ENCODE results near the gene TAF5L. TPM values are rescaled to one million over a fixed set of nuclear protein-coding genes. Genes with fewer than 3 reads are reported as not detected.

The TAF5L gene
- total RNA-seq, 1 donor from 2014 or later, result 21.7 TPM

GRCh38 chr1:229574679-229575442 is 51.1 kb downstream of the TAF5L start:
- TF ChIP-seq CTCF (IDR thresholded peaks at IDR 0.05), result no peak
- Histone ChIP-seq H3K36me3 (no peaks in the 10 kb centered on the region), H3K4me3 (no peak overlapping the region), H3K27me3 (ENCODE audit: low read depth) (no peaks in the 10 kb centered on the region), H3K4me1 (peaks cover 16% of the 10 kb centered on the region), H3K9me3 (no peaks in the 10 kb centered on the region), H3K27ac (no peak overlapping the region)
- no peak for ATAC-seq
- intact Hi-C loops (cut with DNase I), result no loop called here
- DNase-seq, result no peak

GRCh38 chr1:229572286-229572685 is 53.6 kb downstream of the TAF5L start:
- Histone ChIP-seq H3K27ac (no peak overlapping the region), H3K4me3 (no peak overlapping the region), H3K27me3 (ENCODE audit: low read depth) (no peaks in the 10 kb centered on the region), H3K9me3 (no peaks in the 10 kb centered on the region), H3K36me3 (no peaks in the 10 kb centered on the region), H3K4me1 (no peaks in the 10 kb centered on the region)
- no peak for TF ChIP-seq CTCF (IDR thresholded peaks at IDR 0.05)
- intact Hi-C loops (cut with DNase I), result no loop called here
- DNase-seq (no peak), ATAC-seq (no peak)

- no peak overlapping the region for H3K27ac ChIP-seq
- no peak overlapping the region for H3K4me3 ChIP-seq
- H3K27me3 ChIP-seq (ENCODE audit: low read depth), result no peaks in the 10 kb centered on the region
- H3K4me1 ChIP-seq, result no peaks in the 10 kb centered on the region
- no peaks in the 10 kb centered on the region for H3K36me3 ChIP-seq
- no peak for TF ChIP-seq CTCF (IDR thresholded peaks at IDR 0.05)
- no peaks in the 10 kb centered on the region for H3K9me3 ChIP-seq
- intact Hi-C loops (cut with DNase I), result no loop called here
- DNase-seq (no peak), ATAC-seq (no peak)
Observed at GRCh38 chr1:229570891-229571516, 54.9 kb downstream of the TAF5L start.

- Histone ChIP-seq H3K36me3 (no peaks in the 10 kb centered on the region), H3K27ac (no peak overlapping the region), H3K4me1 (no peaks in the 10 kb centered on the region), H3K27me3 (ENCODE audit: low read depth) (no peaks in the 10 kb centered on the region), H3K4me3 (no peak overlapping the region), H3K9me3 (no peaks in the 10 kb centered on the region)
- TF ChIP-seq CTCF (IDR thresholded peaks at IDR 0.05), result no peak
- DNase-seq (no peak), ATAC-seq (no peak)
- intact Hi-C loops (cut with DNase I), result no loop called here
Observed at GRCh38 chr1:229570305-229570704, 55.6 kb downstream of the TAF5L start.

GRCh38 chr1:229567109-229567868 is 58.6 kb downstream of the TAF5L start:
- intact Hi-C loops (cut with DNase I), result no loop called here
- TF ChIP-seq CTCF (IDR thresholded peaks at IDR 0.05), result no peak
- ATAC-seq (no peak), DNase-seq (no peak)
- Histone ChIP-seq H3K4me3 (no peak overlapping the region), H3K27me3 (ENCODE audit: low read depth) (no peaks in the 10 kb centered on the region), H3K9me3 (no peaks in the 10 kb centered on the region), H3K36me3 (no peaks in the 10 kb centered on the region), H3K4me1 (peaks cover 11% of the 10 kb centered on the region), H3K27ac (no peak overlapping the region)
